Left colon (tissue), 2 donors: ENCODE data around the gene ELMOD3. TPM values are rescaled to one million over a fixed set of nuclear protein-coding genes. Genes with fewer than 3 reads are reported as not detected.
"Not testable (repeated sequence)": the region's sequence is repeated elsewhere in the genome, so short reads cannot be mapped to it uniquely, and the experiment has no call there.

Experiments used
- ATAC-seq: fragments of 200-7000 bp; cut with Tn5 transposase; one replicate; pipeline ENCODE4 v1.9.1; 2020; ENCODE audit warnings: mild to moderate bottlenecking, moderate library complexity
- DNase-seq, 2 donors: peaks; one replicate each; pipeline ENCODE4 v3.0.0-alpha.2; 2020
- intact Hi-C, 2 donors: fragments of 100-400 bp; cut with DNase I in 1 of 2; cut with micrococcal nuclease in 1 of 2; formaldehyde crosslinking; loops; one replicate each; pipeline versions ENCODE4 v1.11.2 to v1.14.0; 2022; cut with DNase I, micrococcal nuclease
- total RNA-seq, 2 donors: library from RNA; stranded (reverse); fragmentation: NEBNext Ultra II Directional; extraction: Animal tissue kit (Norgen Biotek cat#: 25700); gene quantifications; one replicate each; pipeline ENCODE4 v1.2.1, GENCODE V29; 2021
- donor health status: DM: no; HTN: no; CAD: no.
- donor health status: DM: yes; HTN: yes; CAD: no.

ELMOD3 gene
- total RNA-seq, 2 donors from 2014 or later = 18.3 to 19.6 TPM

DNA sequence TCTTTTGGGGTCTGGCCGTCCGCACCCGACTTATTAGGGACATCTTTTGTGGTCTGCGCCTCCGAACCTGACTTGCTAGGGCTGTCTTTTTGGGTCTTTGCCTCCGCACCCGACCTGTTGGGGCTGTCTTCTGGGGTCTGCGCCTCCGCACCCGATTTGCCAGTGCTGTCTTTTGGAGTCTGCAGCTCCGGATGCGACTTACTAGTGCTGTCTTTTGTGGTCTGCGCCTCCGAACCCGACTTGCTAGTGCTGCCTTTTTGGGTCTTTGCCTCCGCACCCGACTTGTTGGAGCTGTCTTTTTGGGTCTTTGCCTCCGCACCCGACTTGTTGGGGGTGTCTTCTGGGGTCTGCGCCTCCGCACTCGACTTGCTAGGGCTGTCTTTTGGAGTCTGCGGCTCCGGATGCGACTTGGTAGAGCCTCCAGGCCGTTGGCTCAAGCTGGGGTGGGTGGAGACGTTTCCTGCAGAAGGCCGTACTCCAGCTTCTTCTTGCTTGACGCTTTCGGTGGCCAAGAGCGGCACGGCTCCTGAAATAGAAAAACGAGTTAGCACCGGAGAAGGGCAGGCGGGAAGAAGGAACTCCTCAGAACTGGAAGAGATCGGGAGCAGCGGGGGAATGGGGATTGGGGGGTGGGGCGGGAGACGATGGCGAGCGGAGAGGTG, 27.3 kb upstream of the ELMOD3 start:
- ATAC-seq = peak; percentile 45
- peak; percentile 59 to 73 for DNase-seq
- intact Hi-C loops = no loop called here

DNA sequence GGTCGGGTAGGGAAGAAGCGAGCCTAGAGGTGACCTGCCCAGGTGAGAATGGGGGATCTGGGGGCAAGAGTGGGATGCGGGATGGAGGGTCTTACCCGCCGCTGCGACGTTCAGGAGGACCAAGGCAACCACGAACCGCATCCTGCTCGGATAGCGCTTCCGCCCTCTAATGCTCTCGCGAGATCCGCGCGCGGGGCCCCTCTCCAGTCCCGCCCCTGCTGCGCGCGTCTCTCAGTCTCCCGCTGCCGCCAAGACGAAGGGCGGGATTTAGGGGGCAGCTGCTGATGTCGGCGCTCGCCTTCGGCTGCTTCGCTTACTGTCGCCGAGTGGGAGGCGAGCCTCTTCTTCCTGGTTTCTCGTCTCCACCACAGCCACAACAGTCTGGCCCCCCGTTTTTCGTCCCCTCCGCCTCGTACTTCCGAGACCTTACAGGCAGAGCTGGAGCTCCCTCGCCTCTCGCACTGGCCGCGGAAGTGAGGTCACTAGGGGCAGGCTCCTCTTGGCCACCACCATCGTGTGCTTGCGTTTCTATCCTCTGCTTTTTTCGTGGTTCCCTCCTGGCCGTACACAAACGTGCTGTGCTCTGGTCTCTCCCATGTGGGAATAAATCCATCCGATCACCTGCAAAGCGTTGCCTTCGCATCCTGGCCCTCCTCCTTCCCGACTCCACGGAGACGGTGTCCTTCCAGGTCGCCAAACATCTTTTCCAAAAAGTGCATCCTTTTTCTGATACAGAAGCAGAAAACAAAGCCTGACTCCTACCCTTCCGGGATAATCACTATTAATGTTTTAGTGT, 26.5 kb upstream of the ELMOD3 start, which contains the start of gene TGOLN2:
TGOLN2 (minus strand) TSS at position 168 of the 796 bp plus-strand sequence; CDS start at position 141, 27 bp downstream.
- peak; percentile 93 to 97 for DNase-seq
- ATAC-seq = peak; percentile 84
- intact Hi-C loops = no loop called here

DNA sequence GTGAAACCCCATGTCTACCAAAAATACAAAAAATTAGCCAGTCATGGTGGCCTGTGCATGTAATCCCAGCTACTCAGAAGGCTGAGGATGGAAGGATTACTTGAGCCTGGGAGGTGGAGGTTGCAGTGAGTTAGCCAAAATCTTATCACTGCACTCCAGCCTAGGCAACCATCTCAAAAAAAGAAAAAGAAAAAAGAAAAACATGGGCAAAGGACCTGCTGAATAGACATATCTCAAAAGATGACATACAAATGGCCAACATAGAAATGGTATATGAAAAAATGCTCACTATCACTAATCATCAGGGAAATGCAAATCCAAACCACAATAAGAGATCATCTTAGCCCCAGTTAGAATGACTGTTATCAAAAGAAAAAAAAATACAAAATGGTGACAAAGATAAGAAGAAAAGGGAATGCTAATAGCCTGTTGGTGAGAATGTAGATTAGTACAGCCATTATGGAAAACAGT, 25.4 kb upstream of the ELMOD3 start:
- DNase-seq (no peak), ATAC-seq (no peak)
- intact Hi-C loops = no loop called here

DNA sequence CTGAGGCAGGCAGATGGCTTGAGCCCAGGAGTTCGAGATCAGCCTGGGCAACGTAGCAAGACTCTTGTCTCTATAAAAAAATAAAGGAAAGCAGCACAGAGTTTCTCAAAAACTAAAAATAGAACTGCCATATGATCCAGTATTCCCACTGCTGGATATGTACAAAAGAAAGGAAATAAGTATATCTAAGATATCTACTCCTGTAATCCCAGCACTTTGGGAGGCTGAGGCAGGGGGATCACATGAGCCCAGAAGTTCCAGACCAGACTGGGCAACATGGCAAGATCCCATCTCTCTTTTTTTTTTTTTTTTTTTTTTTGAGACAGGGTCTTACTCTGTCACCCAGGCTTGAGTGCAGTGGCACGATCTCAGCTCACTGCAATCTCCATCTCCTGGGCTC, 24.9 kb upstream of the ELMOD3 start:
- ATAC-seq, intact Hi-C loops, DNase-seq: not testable (repeated sequence)

DNA sequence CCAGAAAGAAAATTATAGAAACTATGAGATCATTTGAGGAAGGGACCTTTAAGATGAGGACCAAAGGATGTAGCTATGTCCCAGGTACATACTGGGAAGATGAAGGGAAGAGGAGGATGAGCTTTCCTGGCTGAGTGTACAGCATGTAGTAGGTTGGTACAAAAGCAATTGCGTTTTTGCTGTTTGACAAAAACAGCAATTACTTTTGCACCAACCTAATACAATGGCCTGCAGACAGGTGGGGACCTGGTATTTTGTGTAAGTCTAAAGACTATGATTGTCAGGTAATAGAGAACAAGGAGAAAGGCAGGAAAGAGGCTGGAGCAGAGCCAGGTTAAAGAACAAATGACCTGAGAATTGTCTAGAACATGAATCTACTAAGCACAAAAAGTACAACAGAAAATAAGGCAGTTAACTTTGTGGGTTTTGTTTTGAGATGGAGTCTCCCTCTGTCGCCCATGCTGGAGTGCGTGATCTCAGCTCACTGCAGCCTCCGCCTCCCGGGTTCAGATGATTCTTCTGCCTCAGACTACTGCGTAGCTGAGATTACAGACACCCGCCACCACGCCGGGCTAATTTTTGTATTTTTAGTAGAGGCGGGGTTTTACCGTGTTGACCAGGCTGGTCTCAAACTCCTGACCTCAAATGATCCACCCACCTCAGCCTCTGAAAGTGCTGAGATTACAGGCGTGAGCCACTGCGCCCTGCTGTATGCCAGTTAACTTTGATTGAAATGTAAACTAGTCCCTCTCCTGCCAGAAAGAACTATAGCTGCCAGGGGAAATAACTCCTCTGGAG, 23.5 kb upstream of the ELMOD3 start:
- intact Hi-C loops = no loop called here
- ATAC-seq = no peak
- DNase-seq = no peak

DNA sequence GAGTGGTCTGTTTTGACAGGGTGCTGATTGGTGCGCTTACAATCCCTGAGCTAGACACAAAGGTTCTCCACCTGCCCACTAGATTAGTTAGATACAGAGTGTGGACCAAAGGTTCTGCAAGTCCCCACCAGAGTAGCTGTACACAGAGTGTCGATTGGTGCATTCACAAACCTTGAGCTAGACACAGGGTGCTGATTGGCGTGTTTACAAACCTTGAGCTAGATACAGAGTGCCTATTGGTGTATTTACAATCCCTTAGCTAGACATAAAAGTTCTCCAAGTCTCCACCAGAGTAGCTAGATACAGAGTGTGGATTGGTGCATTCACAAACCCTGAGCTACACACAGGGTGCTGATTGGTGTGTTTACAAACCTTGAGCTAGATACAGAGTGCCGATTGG, 20.7 kb upstream of the ELMOD3 start:
- DNase-seq, intact Hi-C loops, ATAC-seq: not testable (repeated sequence)

DNA sequence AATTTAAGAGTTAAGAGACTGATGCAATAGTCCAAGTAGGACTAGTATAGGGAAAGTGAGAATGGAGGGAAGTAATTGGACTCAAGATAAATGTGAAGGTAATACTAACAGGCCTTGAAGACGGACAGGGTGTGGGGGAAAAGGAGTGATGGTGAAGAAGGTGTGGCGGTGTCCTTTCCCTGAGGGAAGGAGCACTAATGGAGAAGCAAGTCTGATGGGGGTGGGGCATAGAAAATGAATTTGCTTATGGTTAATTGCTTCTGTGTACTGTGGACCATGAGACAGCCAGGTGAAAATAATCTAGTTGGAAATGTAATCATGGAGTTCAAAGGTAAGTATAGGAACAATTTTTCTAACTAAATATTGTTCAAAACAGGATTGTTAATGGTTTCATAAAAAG, 19.6 kb upstream of the ELMOD3 start:
- intact Hi-C loops = no loop called here
- ATAC-seq (peak; percentile 70), DNase-seq (no peak)

DNA sequence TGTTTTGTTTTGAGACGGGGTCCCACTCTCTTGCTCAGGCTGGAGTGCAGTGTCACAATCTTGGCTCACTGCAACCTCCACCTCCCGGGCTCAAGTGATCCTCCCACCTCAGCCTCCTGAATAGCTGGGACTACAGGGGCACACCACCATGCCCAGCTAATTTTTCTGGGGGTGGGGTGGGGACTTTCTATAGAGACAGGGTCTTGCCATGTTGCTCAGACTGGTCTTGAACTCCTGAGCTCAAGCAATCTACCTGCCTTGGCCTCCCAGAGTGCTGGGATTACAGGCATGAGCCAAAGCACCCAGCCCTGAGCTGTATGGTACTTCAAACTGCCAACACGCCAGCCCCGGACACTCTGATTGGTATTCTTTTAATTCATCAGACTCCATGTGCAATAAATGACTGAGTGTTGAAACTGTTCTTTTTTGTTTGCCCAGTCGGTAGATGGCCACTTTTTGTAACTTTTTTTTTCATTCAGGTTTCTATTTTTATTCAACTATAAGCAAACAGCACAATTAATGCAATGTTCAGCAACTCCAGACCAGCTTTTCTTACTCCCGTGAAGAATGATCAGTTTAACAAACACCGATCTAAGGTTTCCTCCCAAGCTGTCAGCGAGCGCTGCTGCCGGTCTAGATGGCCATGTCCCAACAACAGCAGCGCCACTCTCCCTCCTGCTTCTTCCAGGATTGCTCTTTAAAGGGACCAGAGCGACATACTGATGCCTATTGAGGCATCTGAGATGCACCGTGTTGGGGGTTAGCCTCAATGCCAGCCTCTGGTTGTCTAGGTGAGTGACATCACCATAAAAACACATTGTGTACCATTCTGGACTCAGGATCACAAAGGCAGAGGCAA, 14.3 kb upstream of the ELMOD3 start:
- DNase-seq (no peak), ATAC-seq (peak; percentile 31)
- intact Hi-C loops = no loop called here

DNA sequence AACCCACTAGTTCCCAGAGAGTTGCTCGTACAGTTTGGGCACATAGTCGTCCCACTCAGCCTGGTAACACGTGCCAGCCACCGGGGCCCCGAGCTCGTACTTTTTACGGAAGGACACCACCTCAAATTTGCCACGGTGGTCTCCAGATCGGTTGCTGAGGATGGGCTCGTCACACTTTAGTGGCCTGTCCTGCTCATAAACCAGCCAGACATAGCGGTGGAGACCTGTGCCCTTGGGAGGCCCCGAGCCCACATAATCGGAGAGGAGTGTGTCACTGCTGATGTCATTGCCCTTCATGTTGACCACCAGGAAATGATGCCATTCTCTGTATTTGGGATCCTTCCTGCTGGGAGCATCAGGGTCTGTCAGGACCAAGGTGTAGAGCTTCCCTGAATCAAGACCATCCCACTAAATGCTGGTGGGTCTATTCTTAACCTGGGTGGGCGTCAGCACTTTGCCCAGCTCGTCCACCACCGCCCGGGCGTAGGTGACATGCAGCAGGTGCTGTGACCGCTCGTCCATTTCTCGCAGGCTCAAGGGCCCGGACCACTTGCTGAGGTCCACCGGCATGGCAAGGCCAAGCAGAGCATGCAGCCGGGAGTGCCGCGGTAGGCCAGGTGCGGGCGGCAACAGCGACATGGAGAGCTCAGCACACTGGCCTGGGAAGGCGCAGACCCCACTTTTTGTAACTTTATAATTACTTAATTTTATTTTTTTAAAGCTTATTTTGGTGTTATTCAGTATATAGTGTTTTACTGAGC, 13.1 kb upstream of the ELMOD3 start:
- DNase-seq (no peak), ATAC-seq (no peak)
- intact Hi-C loops = no loop called here

DNA sequence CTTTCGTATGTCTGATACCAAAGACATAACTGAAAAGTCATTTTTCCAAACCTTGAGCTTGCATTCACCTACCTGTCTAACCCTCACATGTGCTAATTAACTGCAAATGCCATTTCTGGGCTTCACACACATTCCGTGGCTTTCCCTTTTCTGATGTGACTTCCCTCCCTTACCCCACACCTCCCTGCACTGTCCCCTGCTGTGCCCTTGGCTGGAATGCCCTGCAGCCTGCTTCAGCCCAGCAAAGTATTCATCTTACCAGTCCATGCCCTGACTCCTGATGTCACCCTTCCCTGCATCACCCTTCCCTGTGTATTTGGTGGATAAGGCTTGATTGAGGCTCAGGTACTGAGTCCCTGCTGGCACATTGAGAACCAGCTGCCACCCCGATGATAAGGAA, 12.4 kb upstream of the ELMOD3 start:
- ATAC-seq (peak; percentile 3), DNase-seq (no peak)
- intact Hi-C loops = no loop called here

DNA sequence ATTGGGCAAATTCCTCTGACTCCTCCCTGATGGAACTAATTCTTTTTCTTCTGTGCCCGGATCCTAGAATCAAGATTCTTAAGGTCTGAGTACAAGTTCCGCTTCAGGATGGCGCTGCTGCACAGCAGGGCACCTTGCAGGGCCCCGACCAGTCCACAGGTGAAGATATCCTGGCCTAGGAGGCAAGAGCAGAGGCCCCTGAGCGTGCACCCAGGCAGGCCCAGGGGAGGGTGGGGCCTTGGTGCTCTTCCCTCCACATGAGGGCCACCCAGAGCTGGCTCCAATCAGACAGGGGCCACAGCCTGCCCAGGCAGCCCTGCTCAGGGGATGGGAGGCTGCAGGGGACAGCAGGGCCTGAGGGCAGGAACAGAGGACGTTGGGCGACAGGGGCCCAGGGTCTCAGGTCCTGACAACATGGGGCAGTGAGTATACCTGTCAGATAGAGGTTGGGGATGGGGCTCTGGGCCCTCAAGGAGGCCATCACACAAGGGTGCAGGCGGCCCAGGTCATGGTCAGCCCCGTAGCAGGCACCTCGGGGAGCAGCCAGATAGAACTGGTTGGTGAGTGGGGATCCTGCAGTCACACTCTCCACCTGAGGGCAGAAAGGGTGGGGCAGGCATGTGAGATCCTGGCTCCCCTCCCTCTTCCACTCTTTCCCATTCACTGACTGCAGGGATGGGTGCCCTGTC, 11.2 kb upstream of the ELMOD3 start:
- intact Hi-C loops, DNase-seq: not testable (repeated sequence)
- ATAC-seq = peak; percentile 15

DNA sequence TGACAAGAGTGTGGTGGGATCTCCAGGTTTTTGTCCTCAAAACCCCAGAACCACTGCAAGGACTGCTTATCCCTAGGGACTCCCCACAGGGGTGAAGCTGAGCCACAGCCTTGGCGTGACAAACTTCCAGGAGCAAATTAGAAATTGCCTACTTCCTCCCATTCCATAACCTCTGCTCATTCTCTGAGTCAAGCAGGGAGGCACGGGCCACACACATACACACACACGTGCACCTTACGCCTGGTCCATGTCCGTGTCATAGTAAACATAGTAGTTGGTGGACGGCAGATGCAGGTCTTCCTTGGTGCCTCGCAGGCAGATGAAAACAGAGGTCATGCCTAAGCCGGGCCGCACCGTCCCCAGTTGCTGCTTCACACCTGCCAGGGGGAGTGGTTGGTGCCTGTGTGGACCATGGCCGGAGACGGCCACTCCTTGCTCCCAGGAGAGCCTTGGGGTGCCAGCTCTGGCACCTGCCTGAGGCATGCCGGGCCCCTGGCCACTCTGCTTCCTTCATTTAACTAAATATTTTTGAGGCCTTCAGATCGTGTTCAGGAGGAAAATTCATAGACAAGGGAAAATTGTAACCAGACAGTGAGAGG, 10.1 kb upstream of the ELMOD3 start:
- no peak for ATAC-seq
- intact Hi-C loops = no loop called here
- DNase-seq = no peak

DNA sequence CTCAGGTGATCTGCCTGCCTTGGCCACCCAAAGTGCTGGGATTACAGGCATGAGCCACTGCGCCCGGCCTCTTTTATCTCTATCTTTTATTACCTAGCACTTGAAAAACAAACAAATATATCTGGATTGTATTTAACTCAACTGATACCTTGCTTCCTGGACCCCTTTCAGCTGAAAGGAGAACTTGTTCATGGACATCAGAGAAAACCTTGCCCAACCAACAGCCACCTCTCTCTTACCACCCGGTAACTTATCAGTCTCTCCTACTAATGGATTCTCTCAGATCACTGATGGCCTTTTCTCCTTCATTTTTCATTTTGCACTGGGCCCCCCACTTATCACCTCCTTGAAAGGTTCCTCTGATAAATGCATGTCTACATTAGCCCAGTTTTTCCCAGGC, 7.0 kb upstream of the ELMOD3 start:
- ATAC-seq (no peak), DNase-seq (no peak)
- intact Hi-C loops = no loop called here

DNA sequence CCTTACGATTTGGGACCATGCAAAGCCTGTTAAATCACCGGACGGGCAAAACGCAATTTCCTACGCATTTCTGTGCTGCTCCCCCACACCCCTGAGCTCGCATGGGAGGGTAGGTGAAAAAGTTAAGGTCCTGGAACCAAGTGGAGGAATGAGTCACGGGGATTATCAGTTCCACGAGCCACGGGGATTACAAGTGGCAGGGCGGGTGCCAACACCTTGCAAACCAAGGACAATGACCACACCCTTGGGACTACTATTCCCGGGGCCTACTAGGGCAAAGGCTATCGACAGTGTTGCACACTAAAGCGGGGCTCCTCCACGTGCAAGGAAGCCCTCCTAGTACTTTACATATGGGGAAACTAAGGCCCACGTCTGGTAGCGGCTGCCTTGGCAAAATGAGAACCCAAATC, 688 bp upstream of the ELMOD3 start:
- ATAC-seq (peak; percentile 84), DNase-seq (peak; percentile 79 to 85)
- intact Hi-C loops = no loop called here

DNA sequence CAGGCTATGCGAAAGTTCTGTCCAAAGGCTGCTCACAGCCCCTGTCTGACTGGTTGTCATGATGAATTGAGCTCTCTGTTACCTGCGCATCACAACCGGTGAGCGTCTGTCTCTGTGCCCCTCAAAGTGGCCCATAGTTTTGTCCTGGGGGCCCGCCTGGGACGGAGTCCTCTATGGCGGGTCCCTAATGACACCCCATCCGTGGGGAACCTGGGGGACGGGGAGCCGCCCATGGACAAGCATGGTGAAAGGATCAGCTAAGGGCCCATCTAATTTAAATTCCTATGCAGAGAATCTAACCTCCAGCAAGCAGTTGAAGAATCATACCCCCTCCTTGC, 473 bp downstream of the ELMOD3 start:
- no peak for ATAC-seq
- intact Hi-C loops = no loop called here
- no peak for DNase-seq

DNA sequence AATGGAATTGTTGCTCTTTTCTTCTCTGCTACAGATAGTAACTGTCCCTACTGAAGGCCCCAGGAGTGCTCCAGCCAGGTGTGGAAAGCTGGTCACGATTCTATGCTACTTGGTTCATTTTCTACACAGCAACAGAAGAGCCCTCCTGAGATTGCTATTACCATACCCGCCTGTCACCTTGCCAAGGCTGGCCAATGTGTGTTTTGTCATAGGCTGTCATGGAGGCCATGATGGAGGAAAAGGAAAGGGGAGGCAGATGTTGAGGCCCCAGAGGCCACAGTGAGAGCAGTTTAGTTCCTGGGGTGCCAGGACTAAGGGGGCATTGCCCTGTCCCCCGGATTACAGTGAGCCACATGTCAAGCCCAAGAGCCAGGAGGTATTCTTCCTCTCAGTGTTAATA, 952 bp downstream of the ELMOD3 start:
- intact Hi-C loops = no loop called here
- ATAC-seq (no peak), DNase-seq (peak in 1 of 2 donors; percentile 25)

DNA sequence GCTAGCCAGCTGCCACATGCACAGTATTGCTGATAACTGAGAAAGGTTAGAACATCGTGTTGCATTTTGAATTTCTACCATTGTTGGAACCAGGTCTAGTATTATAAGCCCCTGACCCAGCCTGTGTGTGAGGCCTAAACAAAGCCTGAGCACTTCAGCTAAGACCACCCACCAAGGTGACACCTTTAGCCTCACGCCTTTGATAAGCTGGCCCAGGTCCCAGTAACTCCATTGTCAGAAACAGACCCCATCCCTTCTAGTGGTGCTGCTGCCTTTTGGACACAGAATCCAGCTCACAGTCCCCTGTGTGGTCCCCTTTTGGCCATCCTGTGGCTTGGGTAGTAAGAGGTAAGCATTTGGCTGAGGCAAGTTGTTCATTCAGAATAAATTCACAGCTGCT, 1.6 kb downstream of the ELMOD3 start:
- no peak for DNase-seq
- intact Hi-C loops = no loop called here
- ATAC-seq = no peak
